ENCODE results near the gene POU6F1.

POU6F1 gene

GRCh38 chr12:51246254-51246853 is 28.5 kb upstream of the POU6F1 start:
- Histone ChIP-seq H3K36me3 (ENCODE audit: control insufficient read depth in 2 of 2, insufficient read depth in 1 of 2, low read length in 2 of 2) (peaks cover 21 to 39% of the 10 kb centered on the region in 2 experiments), H3K4me1 (ENCODE audit: control insufficient read depth, insufficient read depth, low read length) (no peaks in the 10 kb centered on the region), H3K4me3 (ENCODE audit: low read depth, low read length) (no peak overlapping the region), H3K9me3 (ENCODE audit: control insufficient read depth, insufficient read depth, low read depth, low read length) (no peaks in the 10 kb centered on the region), H3K27ac (ENCODE audit: extremely low read depth, low read depth, low read length) (no peak overlapping the region)
- ChIA-PET POLR2A (no interaction called here), CTCF (no interaction called here)
- TF ChIP-seq PRDM1 (tag by site-specific recombination; IDR thresholded peaks at IDR 0.05), result no peak
- TF ChIP-seq ZBTB11 (tag by site-specific recombination; conservative IDR thresholded peaks at IDR 0.05; ENCODE audit: low read depth), result 0 out of 2 replicates have a peak, but pooled peaks have one; percentile 26
- no peak for TF ChIP-seq ZNF501 (tag by site-specific recombination; IDR thresholded peaks at IDR 0.05)
- TF ChIP-seq ZNF24 (tag by site-specific recombination; IDR thresholded peaks at IDR 0.05), result no peak
- TF ChIP-seq SP7 (tag by site-specific recombination; IDR thresholded peaks at IDR 0.05), result peak; percentile 54
- TF ChIP-seq ZSCAN4 (tag by site-specific recombination; IDR thresholded peaks at IDR 0.05), result peak; percentile 90
- no peak for TF ChIP-seq ZNF138 (tag by site-specific recombination; IDR thresholded peaks at IDR 0.05; ENCODE audit: borderline replicate concordance)
- TF ChIP-seq ZNF366 (tag by site-specific recombination; conservative IDR thresholded peaks at IDR 0.05), result 0 out of 2 replicates have a peak, but pooled peaks have one; percentile 52
- TF ChIP-seq PBX3 (CRISPR knock-in tag; IDR thresholded peaks at IDR 0.05), result no peak
- peak; percentile 93 for TF ChIP-seq ZFHX2 (tag by site-specific recombination; conservative IDR thresholded peaks at IDR 0.05)
- TF ChIP-seq ZNF654 (tag by site-specific recombination; IDR thresholded peaks at IDR 0.05; ENCODE audit: low read depth), result peak; percentile 53
- no peak for TF ChIP-seq KLF7 (tag by site-specific recombination; IDR thresholded peaks at IDR 0.05; ENCODE audit: borderline replicate concordance)
- TF ChIP-seq REPIN1 (tag by site-specific recombination; IDR thresholded peaks at IDR 0.05; ENCODE audit: low read depth), result no peak
- no peak for TF ChIP-seq GLIS2 (tag by site-specific recombination; IDR thresholded peaks at IDR 0.05)
- TF ChIP-seq ZBTB17 (tag by site-specific recombination; IDR thresholded peaks at IDR 0.05), result 0 out of 2 replicates have a peak, but pooled peaks have one; percentile 15
- TF ChIP-seq SP3 (tag by site-specific recombination; IDR thresholded peaks at IDR 0.05), result no peak
- peak; percentile 97 for TF ChIP-seq EGR2 (tag by site-specific recombination; IDR thresholded peaks at IDR 0.05; ENCODE audit: low read depth)
- no peak for TF ChIP-seq ZNF560 (tag by site-specific recombination; IDR thresholded peaks at IDR 0.05; ENCODE audit: borderline replicate concordance)
- TF ChIP-seq CTCF (tag by site-specific recombination; IDR thresholded peaks at IDR 0.05), result peak; percentile 64; the same call in 1 of the 2 replicates
- TF ChIP-seq HOXD13 (CRISPR knock-in tag; IDR thresholded peaks at IDR 0.05; ENCODE audit: borderline replicate concordance), result no peak

All from HEK293 (cell line).